IPS DF 6.9 (cell line): ENCODE data around the gene PRUNE2.

Experiments used
- DNase-seq: peaks from one replicate; pipeline ENCODE4 v3.0.0-alpha.2; 2013; ENCODE audit warnings: low read depth, low spot score
- H3K27ac ChIP-seq: one replicate; pipeline ENCODE4 v1.5.1; 2013; ENCODE audit warnings: low read length, control low read depth
- H3K27me3 ChIP-seq: 2 replicates; pipeline ENCODE4 v1.6.1; 2013; ENCODE audit warnings: mild to moderate bottlenecking, low read length; ENCODE audit not compliant: control insufficient read depth, insufficient read depth
- H3K36me3 ChIP-seq: 2 replicates; pipeline ENCODE4 v1.6.1; 2013; ENCODE audit warnings: low read length; ENCODE audit not compliant: control insufficient read depth, insufficient read depth
- H3K4me1 ChIP-seq: 2 replicates; pipeline ENCODE4 v1.6.1; 2013; ENCODE audit warnings: low read length; ENCODE audit not compliant: control insufficient read depth, insufficient read depth
- H3K4me3 ChIP-seq: 2 replicates; pipeline ENCODE4 v1.5.1; 2013; ENCODE audit warnings: mild to moderate bottlenecking, low read length
- H3K9me3 ChIP-seq: 2 replicates; pipeline ENCODE4 v1.6.1; 2013; ENCODE audit warnings: low read length, inconsistent platforms; ENCODE audit not compliant: control insufficient read depth, insufficient read depth
- WGBS: extraction: QIAGEN DNeasy Blood & Tissue Kit; methylation state at CpG from one replicate; pipeline ENCODE4 v1.1.7; 2013; ENCODE audit warnings: mixed read lengths, missing lambda C conversion rate; ENCODE audit not compliant: insufficient read length, insufficient coverage; 5-methylcytosine and 5-hydroxymethylcytosine counted together

Gene PRUNE2

DNA sequence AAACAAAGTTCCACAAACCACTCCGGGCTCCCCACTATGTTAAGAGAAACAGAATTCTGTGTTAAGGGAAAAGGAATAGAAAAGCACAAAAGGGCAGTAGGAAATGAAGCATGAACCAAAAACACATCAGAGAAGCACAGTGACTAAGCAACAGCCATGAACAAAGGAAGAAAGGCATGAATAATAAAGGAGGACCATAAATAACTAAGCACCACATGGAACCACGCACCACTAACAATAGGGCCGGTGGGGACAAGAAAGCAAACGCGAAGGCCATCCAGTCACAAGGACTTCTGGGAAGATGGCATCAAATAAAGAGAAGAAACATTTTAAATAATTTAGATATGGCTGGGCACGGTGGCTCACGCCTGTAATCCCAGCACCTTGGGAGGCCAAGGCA is 18.0 kb downstream of the PRUNE2 start:
- Histone ChIP-seq H3K36me3 (no peaks in the 10 kb centered on the region), H3K27me3 (no peaks in the 10 kb centered on the region), H3K4me3 (no peak overlapping the region), H3K27ac (no peak overlapping the region), H3K9me3 (no peaks in the 10 kb centered on the region), H3K4me1 (peaks cover 2% of the 10 kb centered on the region; the same call in 1 of the 2 replicates)
- DNase-seq: peak; percentile 35
- WGBS: no CpG with 5 or more reads among the region's 7 CpGs

- WGBS: no CpG with 5 or more reads among the region's 5 CpGs
- no peak overlapping the region for H3K27ac ChIP-seq
Measured at GRCh38 chr9:76887003-76887821, 18.7 kb downstream of the PRUNE2 start.

GRCh38 chr9:76886318-76886717 is 19.6 kb downstream of the PRUNE2 start:
- Histone ChIP-seq H3K4me1 (peaks cover 2% of the 10 kb centered on the region; the same call in 1 of the 2 replicates), H3K27ac (no peak overlapping the region), H3K9me3 (no peaks in the 10 kb centered on the region), H3K36me3 (no peaks in the 10 kb centered on the region), H3K4me3 (no peak overlapping the region), H3K27me3 (no peaks in the 10 kb centered on the region; the same call in 1 of the 2 replicates)
- DNase-seq: no peak
- WGBS: no CpG with 5 or more reads among the region's 3 CpGs

More at GRCh38 chr9:76887003-76887821, 18.7 kb downstream of the PRUNE2 start:
- H3K9me3 ChIP-seq: no peaks in the 10 kb centered on the region
- no peak overlapping the region for H3K4me3 ChIP-seq
- no peaks in the 10 kb centered on the region; the same call in 1 of the 2 replicates for H3K27me3 ChIP-seq
- H3K36me3 ChIP-seq: no peaks in the 10 kb centered on the region
- DNase-seq: no peak
- H3K4me1 ChIP-seq: peaks cover 2% of the 10 kb centered on the region; the same call in 1 of the 2 replicates

DNA sequence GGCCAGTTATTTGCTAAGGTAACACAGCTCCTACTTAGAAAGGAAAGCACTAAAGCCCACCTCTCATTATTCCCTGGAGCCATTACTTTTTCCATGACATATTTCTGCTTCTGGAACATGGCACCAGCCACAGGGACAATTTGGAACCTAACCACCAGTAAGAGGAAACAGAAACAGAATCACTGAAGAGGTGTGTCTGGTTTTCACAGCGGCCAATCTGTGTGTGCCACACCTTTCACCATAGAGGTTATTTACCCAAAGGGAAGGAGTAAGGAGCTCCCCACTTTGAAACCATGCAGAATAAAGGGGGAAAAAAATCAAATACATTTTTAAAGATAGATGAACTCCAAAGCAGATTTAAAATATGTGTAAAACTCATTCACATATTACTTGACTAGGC is 21.1 kb downstream of the PRUNE2 start:
- no CpG with 5 or more reads among the region's 1 CpG for WGBS
- Histone ChIP-seq H3K4me1 (peaks cover 2% of the 10 kb centered on the region; the same call in 1 of the 2 replicates), H3K27me3 (no peaks in the 10 kb centered on the region; the same call in 1 of the 2 replicates), H3K36me3 (no peaks in the 10 kb centered on the region), H3K9me3 (no peaks in the 10 kb centered on the region), H3K4me3 (no peak overlapping the region), H3K27ac (no peak overlapping the region)
- DNase-seq: no peak

- H3K27ac ChIP-seq: no peak overlapping the region
- no peaks in the 10 kb centered on the region; the same call in 1 of the 2 replicates for H3K27me3 ChIP-seq
- no peak overlapping the region for H3K4me3 ChIP-seq
- H3K36me3 ChIP-seq: no peaks in the 10 kb centered on the region
- DNase-seq: no peak
- H3K9me3 ChIP-seq: no peaks in the 10 kb centered on the region
- H3K4me1 ChIP-seq: peaks cover 2% of the 10 kb centered on the region; the same call in 1 of the 2 replicates
- WGBS: no CpG with 5 or more reads among the region's 3 CpGs
Measured at GRCh38 chr9:76883341-76883855, 22.5 kb downstream of the PRUNE2 start.

DNA sequence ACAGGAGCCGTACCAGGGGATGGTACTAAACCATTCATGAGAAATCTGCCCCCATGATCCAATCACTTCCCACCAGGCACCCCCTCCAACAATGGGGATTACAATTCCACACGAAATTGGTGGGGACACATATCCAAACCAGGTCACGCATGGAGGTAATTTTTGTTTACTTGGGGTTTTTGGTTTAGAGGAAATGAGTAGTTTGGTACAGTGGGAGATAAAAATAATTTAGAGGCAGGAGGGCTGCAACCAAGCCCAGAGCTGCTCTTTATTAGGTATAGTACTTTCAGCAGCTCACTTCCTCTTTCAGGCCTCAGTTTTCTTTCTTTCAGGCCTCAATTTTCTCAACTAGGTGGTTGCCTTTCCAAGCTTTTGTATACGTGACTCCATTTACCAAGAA is 23.2 kb downstream of the PRUNE2 start:
- Histone ChIP-seq H3K27ac (no peak overlapping the region), H3K4me3 (no peak overlapping the region), H3K36me3 (no peaks in the 10 kb centered on the region), H3K4me1 (peaks cover 2% of the 10 kb centered on the region; the same call in 1 of the 2 replicates), H3K9me3 (no peaks in the 10 kb centered on the region), H3K27me3 (no peaks in the 10 kb centered on the region; the same call in 1 of the 2 replicates)
- WGBS: 100% methylated on average over 1 of the region's 4 CpGs
- DNase-seq: no peak

- Histone ChIP-seq H3K4me3 (no peak overlapping the region), H3K9me3 (no peaks in the 10 kb centered on the region), H3K27me3 (no peaks in the 10 kb centered on the region; the same call in 1 of the 2 replicates), H3K27ac (no peak overlapping the region), H3K4me1 (no peaks in the 10 kb centered on the region), H3K36me3 (no peaks in the 10 kb centered on the region)
- WGBS: no CpG with 5 or more reads among the region's 2 CpGs
- no peak for DNase-seq
Measured at GRCh38 chr9:76880210-76880609, 25.7 kb downstream of the PRUNE2 start.

- no peak for DNase-seq
- no peaks in the 10 kb centered on the region; the same call in 1 of the 2 replicates for H3K27me3 ChIP-seq
- H3K4me1 ChIP-seq: no peaks in the 10 kb centered on the region
- no peaks in the 10 kb centered on the region for H3K36me3 ChIP-seq
- no peaks in the 10 kb centered on the region for H3K9me3 ChIP-seq
- no peak overlapping the region for H3K4me3 ChIP-seq
- WGBS: no CpG with 5 or more reads among the region's 3 CpGs
- H3K27ac ChIP-seq: no peak overlapping the region
Measured at GRCh38 chr9:76878933-76879332, 27.0 kb downstream of the PRUNE2 start.

DNA sequence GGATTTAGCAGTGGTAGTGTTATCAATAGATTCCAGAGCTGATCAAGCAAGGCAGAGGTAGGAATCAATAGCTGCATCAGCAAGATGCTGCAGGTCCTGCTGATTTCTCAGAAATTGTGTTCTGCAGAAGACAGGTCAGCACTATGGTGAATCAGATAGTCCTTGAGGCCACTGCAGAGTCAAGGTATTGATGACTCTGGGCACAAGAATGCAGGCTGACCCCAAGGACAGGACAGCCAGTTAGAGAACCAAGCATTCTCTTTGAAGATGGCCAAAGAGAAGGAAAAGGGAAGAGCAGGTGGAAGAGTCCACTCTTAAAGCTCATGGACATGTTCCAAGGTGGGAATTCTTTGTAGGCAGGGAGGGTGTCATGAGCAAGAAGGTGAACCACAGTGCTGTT is 28.0 kb downstream of the PRUNE2 start:
- Histone ChIP-seq H3K4me1 (no peaks in the 10 kb centered on the region), H3K27me3 (no peaks in the 10 kb centered on the region; the same call in 1 of the 2 replicates), H3K36me3 (no peaks in the 10 kb centered on the region), H3K27ac (no peak overlapping the region), H3K4me3 (no peak overlapping the region), H3K9me3 (no peaks in the 10 kb centered on the region)
- DNase-seq: no peak

GRCh38 chr9:76876098-76876497 is 29.8 kb downstream of the PRUNE2 start:
- H3K4me3 ChIP-seq: no peak overlapping the region
- H3K9me3 ChIP-seq: no peaks in the 10 kb centered on the region
- H3K4me1 ChIP-seq: no peaks in the 10 kb centered on the region
- DNase-seq: no peak
- H3K27ac ChIP-seq: no peak overlapping the region
- no peaks in the 10 kb centered on the region for H3K36me3 ChIP-seq
- no CpG with 5 or more reads among the region's 2 CpGs for WGBS
- no peaks in the 10 kb centered on the region for H3K27me3 ChIP-seq
